ENCODE data around the gene MPV17L2. TPM values are rescaled to one million over a fixed set of nuclear protein-coding genes. Genes with fewer than 3 reads are reported as not detected.

MPV17L2 gene
- total RNA-seq, 6 experiments from 2014 or later, result 9.7 to 14.9 (median 13.1) TPM

DNA sequence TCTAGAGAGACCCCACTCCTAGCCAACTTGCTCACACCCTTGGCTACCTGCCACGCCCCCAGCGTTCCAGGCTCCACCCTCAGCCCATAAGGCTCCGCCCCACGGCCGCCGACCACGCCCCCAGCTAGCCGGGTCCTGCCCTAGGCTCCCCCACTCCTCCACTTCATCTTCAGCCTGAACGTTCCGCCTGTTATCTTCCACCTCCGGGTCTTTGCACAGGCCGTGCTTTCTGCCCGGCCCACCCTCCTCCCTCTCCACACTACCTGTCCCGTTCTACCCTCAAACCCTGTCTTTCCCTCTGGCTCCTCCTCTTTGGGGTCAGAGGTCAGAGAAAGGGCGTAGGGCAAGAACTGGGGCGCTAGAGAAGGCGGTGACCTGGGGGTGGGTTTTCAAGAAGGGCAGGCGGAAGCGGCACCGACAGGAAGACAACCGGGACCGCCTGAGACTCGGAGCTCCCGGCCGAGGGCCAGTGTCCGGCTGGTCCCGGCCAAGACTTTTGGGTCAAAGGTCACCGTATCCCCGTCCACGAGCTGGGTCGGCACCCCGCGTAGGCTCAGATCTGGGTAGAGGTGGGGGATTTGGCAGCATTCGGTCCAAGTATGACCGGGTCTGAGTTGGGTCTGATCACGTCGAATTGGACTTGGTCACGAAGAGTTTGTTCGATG lies 31.0 kb downstream of the MPV17L2 start:
- H3K27ac Mint-ChIP-seq, result no peak overlapping the region
- H3K4me3 Mint-ChIP-seq, result peak overlapping the region; percentile 84

DNA sequence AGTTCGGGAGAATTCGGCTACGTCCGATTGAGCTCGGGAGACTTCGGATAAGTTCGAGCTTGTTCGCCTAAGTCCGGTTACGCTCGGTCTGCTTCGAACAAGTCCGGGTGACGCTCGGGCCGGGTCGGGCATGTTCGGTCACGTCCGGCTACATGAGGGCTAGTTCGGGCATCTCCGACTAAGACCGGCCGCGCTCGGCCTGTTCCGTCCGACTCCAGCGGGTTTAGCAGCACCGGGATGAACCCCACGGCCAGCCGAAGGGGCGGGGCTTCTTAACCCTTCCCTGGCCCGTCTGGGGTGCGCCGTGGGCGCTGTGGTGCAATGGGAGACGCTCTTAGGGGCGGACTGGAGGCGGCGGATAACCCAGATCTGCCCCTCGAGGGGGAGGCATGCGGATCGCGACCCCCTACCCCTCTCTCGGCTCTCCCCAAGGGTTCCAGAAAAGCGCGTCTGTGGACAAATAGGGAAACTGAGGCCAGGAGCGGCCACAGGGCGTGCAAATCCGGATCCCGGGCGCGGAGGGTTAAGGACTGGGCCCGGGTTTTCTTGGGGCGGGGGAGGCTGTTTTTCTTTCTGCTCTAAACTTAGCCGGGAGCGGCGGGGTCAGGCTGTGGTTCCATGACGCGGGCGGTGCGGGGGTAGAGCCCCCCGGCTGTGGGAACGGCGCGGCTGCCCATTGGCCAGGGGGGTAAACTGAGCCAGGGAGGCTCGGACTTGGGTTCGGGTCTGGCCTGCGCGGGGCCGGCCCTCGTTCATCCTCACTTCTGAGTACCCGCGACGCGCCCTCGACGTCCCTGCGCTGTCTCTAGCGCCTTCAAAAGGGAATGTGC lies 31.7 kb downstream of the MPV17L2 start:
- peak overlapping the region; percentile 75 for H3K27ac Mint-ChIP-seq
- peak overlapping the region; percentile 84 for H3K4me3 Mint-ChIP-seq
- TF ChIP-seq, protein P1, sequence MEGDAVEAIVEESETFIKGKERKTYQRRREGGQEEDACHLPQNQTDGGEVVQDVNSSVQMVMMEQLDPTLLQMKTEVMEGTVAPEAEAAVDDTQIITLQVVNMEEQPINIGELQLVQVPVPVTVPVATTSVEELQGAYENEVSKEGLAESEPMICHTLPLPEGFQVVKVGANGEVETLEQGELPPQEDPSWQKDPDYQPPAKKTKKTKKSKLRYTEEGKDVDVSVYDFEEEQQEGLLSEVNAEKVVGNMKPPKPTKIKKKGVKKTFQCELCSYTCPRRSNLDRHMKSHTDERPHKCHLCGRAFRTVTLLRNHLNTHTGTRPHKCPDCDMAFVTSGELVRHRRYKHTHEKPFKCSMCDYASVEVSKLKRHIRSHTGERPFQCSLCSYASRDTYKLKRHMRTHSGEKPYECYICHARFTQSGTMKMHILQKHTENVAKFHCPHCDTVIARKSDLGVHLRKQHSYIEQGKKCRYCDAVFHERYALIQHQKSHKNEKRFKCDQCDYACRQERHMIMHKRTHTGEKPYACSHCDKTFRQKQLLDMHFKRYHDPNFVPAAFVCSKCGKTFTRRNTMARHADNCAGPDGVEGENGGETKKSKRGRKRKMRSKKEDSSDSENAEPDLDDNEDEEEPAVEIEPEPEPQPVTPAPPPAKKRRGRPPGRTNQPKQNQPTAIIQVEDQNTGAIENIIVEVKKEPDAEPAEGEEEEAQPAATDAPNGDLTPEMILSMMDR (IDR thresholded peaks at IDR 0.05), result no peak

More for the DNA sequence above, 31.0 kb downstream of the MPV17L2 start:
- no peak for DNase-seq
- peaks cover 14% of the 10 kb centered on the region for H3K4me1 Mint-ChIP-seq (ENCODE audit: low read depth)
- no peaks in the 10 kb centered on the region for H3K36me3 Mint-ChIP-seq (ENCODE audit: low read depth)
- H3K27me3 Mint-ChIP-seq (ENCODE audit: insufficient read depth), result peaks cover 4% of the 10 kb centered on the region
- H3K9me3 Mint-ChIP-seq, result no peaks in the 10 kb centered on the region
- TF ChIP-seq, protein P1 (IDR thresholded peaks at IDR 0.05), result no peak

DNA sequence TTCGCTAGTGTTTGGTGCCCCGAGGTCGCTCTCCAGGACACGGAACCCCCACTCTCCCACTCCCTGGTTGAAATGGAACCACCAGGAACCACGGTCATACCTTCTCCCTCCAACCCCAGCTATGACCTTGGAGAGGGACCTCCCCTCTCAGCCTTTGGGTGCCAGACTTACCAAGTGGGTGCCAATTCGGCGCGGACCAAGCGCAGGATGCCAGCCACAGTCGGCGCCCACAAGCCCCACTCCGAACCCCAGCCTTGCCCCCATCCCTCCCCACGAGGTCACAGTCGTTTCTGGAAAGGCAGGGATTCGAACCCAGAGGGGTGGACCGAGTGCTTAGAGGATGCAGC lies 32.3 kb downstream of the MPV17L2 start:
- Mint-ChIP-seq H3K4me3 (no peak overlapping the region), H3K4me1 (ENCODE audit: low read depth) (peaks cover 14% of the 10 kb centered on the region), H3K36me3 (ENCODE audit: low read depth) (no peaks in the 10 kb centered on the region), H3K9me3 (no peaks in the 10 kb centered on the region), H3K27me3 (ENCODE audit: insufficient read depth) (no peaks in the 10 kb centered on the region; the same call in none of the 2 replicates), H3K27ac (no peak overlapping the region)
- DNase-seq, result no peak
- TF ChIP-seq, protein P1 (IDR thresholded peaks at IDR 0.05), result no peak

More for the DNA sequence above, 31.7 kb downstream of the MPV17L2 start:
- H3K36me3 Mint-ChIP-seq (ENCODE audit: low read depth), result no peaks in the 10 kb centered on the region
- DNase-seq, result peak; percentile 98
- peaks cover 14% of the 10 kb centered on the region for H3K4me1 Mint-ChIP-seq (ENCODE audit: low read depth)
- H3K27me3 Mint-ChIP-seq (ENCODE audit: insufficient read depth), result peaks cover 3% of the 10 kb centered on the region
- H3K9me3 Mint-ChIP-seq, result no peaks in the 10 kb centered on the region

DNA sequence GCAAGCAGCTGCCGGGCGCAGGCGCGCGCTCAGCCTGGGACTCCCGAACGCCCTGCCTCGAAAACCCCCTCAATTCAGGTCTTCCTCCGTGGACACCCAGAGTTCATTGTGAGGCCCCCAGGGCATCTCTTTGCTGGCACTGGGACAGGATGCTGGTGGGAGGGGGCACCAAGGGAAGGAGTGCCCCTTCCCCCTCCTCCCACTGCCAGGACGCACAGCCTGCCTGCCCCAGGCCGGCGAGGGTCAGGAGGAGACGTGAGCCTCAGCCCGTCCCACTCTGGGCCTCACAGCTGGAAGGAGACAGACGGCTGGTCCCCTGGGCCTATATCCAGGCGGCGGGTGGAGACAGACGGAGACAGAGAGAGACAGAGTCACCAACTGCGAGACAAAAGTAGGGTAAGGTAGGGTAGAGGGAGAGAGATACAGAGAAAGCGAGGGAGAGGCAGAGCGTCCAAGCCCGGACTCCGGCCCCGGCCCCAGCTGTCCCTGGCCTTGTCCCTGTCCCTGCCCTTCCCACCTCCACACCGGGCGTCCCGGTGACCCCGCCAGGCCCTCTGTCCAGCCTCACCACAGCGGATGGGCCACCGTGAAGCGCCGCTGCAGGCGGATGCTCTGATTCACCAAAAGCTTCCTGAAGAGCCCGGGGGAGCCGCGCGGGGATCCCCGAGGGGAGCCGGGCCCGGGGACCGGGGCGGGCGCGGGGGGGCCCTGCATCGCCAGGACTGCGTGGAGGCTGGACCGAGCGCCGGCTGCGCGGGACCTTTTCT lies 32.9 kb downstream of the MPV17L2 start, which contains the start of gene PDE4C:
TSS of gene PDE4C (minus strand) at position 737 of the 767 bp plus-strand sequence. CDS start at position 714, 23 bp downstream.
- Mint-ChIP-seq H3K36me3 (ENCODE audit: low read depth) (no peaks in the 10 kb centered on the region), H3K9me3 (no peaks in the 10 kb centered on the region), H3K4me1 (ENCODE audit: low read depth) (peaks cover 14% of the 10 kb centered on the region), H3K4me3 (no peak within 1 kb of the TSS), H3K27ac (no peak within 1 kb of the TSS), H3K27me3 (ENCODE audit: insufficient read depth) (peaks cover under 1% of the 10 kb centered on the region)
- TF ChIP-seq, protein P1 (IDR thresholded peaks at IDR 0.05), result no peak
- DNase-seq, result no peak

DNA sequence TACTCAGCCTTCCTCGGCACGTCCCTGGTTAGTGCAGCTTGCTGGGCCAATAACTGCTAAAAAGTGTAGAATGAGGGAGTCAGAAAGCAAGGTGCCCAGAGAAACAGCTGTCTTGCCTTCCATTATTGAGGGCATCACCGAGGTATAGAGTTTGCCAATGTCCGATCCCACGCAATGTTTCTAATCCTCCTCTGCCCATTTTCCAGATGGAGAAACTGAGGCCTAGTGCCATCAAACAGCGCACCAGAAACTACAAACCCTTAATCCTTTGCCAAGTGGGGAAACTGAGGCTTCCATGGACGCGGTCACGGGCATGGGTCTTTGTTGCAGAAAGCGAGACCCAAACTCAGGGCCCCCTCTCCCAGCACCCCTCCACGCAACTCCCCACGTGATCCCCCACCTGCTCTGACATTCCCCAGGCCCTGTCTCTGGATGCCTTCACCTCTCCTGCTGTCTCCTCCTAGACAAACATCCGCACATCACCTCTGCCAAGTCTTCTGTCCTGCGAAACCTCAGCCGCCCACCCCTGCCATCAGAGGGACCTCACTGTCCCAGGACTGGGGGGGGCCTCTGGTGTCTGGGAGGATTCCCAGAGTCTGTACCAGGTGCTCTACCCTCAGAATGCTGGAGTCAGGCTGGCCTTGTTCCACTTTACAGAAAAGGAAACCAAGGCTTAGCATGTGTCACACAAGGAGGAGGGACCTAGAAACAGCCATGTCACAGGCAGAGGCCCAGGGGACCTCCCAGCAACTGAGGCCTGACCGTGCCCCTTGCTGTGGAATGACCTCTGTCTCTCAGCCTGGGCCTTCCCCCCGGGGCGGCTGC lies 34.1 kb downstream of the MPV17L2 start:
- H3K4me3 Mint-ChIP-seq, result no peak overlapping the region
- H3K27me3 Mint-ChIP-seq (ENCODE audit: insufficient read depth), result peaks cover 3% of the 10 kb centered on the region; the same call in 1 of the 2 replicates
- no peak overlapping the region for H3K27ac Mint-ChIP-seq
- no peaks in the 10 kb centered on the region for H3K36me3 Mint-ChIP-seq (ENCODE audit: low read depth)
- peaks cover 14% of the 10 kb centered on the region for H3K4me1 Mint-ChIP-seq (ENCODE audit: low read depth)
- H3K9me3 Mint-ChIP-seq, result no peaks in the 10 kb centered on the region
- TF ChIP-seq, protein P1 (IDR thresholded peaks at IDR 0.05), result no peak
- DNase-seq, result no peak

Measured in HFFc6 (cell line).